Smooth muscle cell (in vitro differentiated cells): Measurements from ENCODE around the gene TMEM183A. TPM values are rescaled to one million over a fixed set of nuclear protein-coding genes. Genes with fewer than 3 reads are reported as not detected.

Experiments
- DNase-seq: peaks from one replicate; lab custom pipeline; 2025; ENCODE audit not compliant: unreplicated experiment; lab: John Stamatoyannopoulos, UW
- H2AFZ ChIP-seq: fragments of 200-600 bp; sonication (generic); 2 replicates; pipeline ENCODE4 v1.6.0; 2016; ENCODE audit warnings: antibody characterized with exemption, low read depth, mild to moderate bottlenecking
- H3F3A ChIP-seq: fragments of 200-600 bp; sonication (generic); 2 replicates; pipeline ENCODE4 v1.6.0; 2017; ENCODE audit warnings: antibody characterized with exemption, low read depth
- H3K27ac ChIP-seq: fragments of 200-600 bp; sonication (generic); 2 replicates; pipeline ENCODE4 v1.5.1; 2016; ENCODE audit warnings: low read depth, mild to moderate bottlenecking
- H3K27me3 ChIP-seq: fragments of 200-600 bp; sonication (generic); 2 replicates; pipeline ENCODE4 v1.6.1; 2016; ENCODE audit warnings: low read depth, mild to moderate bottlenecking
- H3K36me3 ChIP-seq: fragments of 200-600 bp; sonication (generic); 2 replicates; pipeline ENCODE4 v1.5.1; 2016; ENCODE audit warnings: low read depth
- H3K4me1 ChIP-seq: fragments of 200-600 bp; sonication (generic); 2 replicates; pipeline ENCODE4 v1.5.1; 2016; ENCODE audit warnings: low read depth
- H3K4me2 ChIP-seq: fragments of 200-600 bp; sonication (generic); 2 replicates; pipeline ENCODE4 v1.6.0; 2016; ENCODE audit warnings: mild to moderate bottlenecking
- H3K4me3 ChIP-seq: fragments of 200-600 bp; sonication (generic); 2 replicates; pipeline ENCODE4 v1.5.1; 2016; ENCODE audit warnings: mild to moderate bottlenecking
- H3K79me2 ChIP-seq: fragments of 200-600 bp; sonication (generic); 2 replicates; pipeline ENCODE4 v1.6.0; 2016; ENCODE audit warnings: low read depth, mild to moderate bottlenecking
- H3K9ac ChIP-seq: fragments of 200-600 bp; sonication (generic); 2 replicates; pipeline ENCODE4 v1.6.0; 2016; ENCODE audit warnings: low read depth
- H3K9me3 ChIP-seq: fragments of 200-600 bp; sonication (generic); replicated peaks from 2 replicates; pipeline ENCODE4 v1.5.1; 2016; ENCODE audit warnings: low read depth
- H4K20me1 ChIP-seq: fragments of 200-600 bp; sonication (generic); 2 replicates; pipeline ENCODE4 v1.6.0; 2016; ENCODE audit warnings: low read depth
- WGBS: methylation state at CpG from one replicate; pipeline ENCODE4 v1.1.7; 2016; ENCODE audit warnings: low lambda C conversion rate; 5-methylcytosine and 5-hydroxymethylcytosine counted together
- polyA plus RNA-seq: library from polyadenylated mRNA; unstranded; fragments of >200 nt; fragmentation: Nextera tagmentation; extraction: Ambion mirVana; gene quantifications from 2 replicates; pipeline ENCODE4 v1.2.1, GENCODE V29; 2016
- total RNA-seq: library from RNA; depleted of rRNA; stranded (reverse); fragments of >200 nt; gene quantifications from 2 replicates; pipeline ENCODE4 v1.2.3, GENCODE V29; 2014
- TF ChIP-seq, protein P1 (sequence below): fragments of 200-600 bp; sonication (generic); IDR thresholded peaks from 2 replicates; pipeline ENCODE4 v1.5.1; 2017; ENCODE audit warnings: borderline replicate concordance, mild to moderate bottlenecking, antibody characterized with exemption; ENCODE audit not compliant: insufficient read depth, poor library complexity, severe bottlenecking

TMEM183A gene
- total and polyA plus RNA-seq, 2 experiments from 2014 or later, result 54.9 to 55.0 TPM

GRCh38 chr1:202974856-202975255, 32.3 kb upstream of the TMEM183A start:
- H4K20me1 ChIP-seq, result no peaks in the 10 kb centered on the region
- 95% methylated on average over 3 of the region's 3 CpGs for WGBS
- TF ChIP-seq, protein P1, sequence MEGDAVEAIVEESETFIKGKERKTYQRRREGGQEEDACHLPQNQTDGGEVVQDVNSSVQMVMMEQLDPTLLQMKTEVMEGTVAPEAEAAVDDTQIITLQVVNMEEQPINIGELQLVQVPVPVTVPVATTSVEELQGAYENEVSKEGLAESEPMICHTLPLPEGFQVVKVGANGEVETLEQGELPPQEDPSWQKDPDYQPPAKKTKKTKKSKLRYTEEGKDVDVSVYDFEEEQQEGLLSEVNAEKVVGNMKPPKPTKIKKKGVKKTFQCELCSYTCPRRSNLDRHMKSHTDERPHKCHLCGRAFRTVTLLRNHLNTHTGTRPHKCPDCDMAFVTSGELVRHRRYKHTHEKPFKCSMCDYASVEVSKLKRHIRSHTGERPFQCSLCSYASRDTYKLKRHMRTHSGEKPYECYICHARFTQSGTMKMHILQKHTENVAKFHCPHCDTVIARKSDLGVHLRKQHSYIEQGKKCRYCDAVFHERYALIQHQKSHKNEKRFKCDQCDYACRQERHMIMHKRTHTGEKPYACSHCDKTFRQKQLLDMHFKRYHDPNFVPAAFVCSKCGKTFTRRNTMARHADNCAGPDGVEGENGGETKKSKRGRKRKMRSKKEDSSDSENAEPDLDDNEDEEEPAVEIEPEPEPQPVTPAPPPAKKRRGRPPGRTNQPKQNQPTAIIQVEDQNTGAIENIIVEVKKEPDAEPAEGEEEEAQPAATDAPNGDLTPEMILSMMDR, result no peak

GRCh38 chr1:202976633-202977032, 30.5 kb upstream of the TMEM183A start:
- Histone ChIP-seq H3K4me2 (no peak overlapping the region), H3F3A (no peaks in the 10 kb centered on the region), H3K27me3 (peaks cover 41% of the 10 kb centered on the region), H3K79me2 (no peaks in the 10 kb centered on the region), H3K36me3 (no peaks in the 10 kb centered on the region), H3K4me1 (no peaks in the 10 kb centered on the region), H3K27ac (no peak overlapping the region), H4K20me1 (no peaks in the 10 kb centered on the region), H2AFZ (no peak overlapping the region), H3K9me3 (no peaks in the 10 kb centered on the region), H3K9ac (no peak overlapping the region), H3K4me3 (no peak overlapping the region)
- no peak for DNase-seq
- 68% methylated on average over 3 of the region's 3 CpGs for WGBS
- TF ChIP-seq, protein P1, result no peak

More at GRCh38 chr1:202974856-202975255, 32.3 kb upstream of the TMEM183A start:
- Histone ChIP-seq H3K9me3 (no peaks in the 10 kb centered on the region), H3K79me2 (no peaks in the 10 kb centered on the region), H3F3A (no peaks in the 10 kb centered on the region), H3K9ac (no peak overlapping the region), H3K27ac (no peak overlapping the region), H3K4me1 (no peaks in the 10 kb centered on the region), H2AFZ (no peak overlapping the region), H3K4me3 (no peak overlapping the region), H3K36me3 (no peaks in the 10 kb centered on the region), H3K4me2 (no peak overlapping the region), H3K27me3 (peaks cover 41% of the 10 kb centered on the region)
- no peak for DNase-seq

GRCh38 chr1:202979459-202979858, 27.7 kb upstream of the TMEM183A start:
- Histone ChIP-seq H3K79me2 (no peaks in the 10 kb centered on the region), H3K9me3 (no peaks in the 10 kb centered on the region), H3K4me2 (no peak overlapping the region), H3K27me3 (peaks cover 21% of the 10 kb centered on the region), H3K4me3 (no peak overlapping the region), H3K4me1 (no peaks in the 10 kb centered on the region), H3K27ac (no peak overlapping the region), H3F3A (no peaks in the 10 kb centered on the region), H4K20me1 (no peaks in the 10 kb centered on the region), H3K9ac (no peak overlapping the region), H3K36me3 (no peaks in the 10 kb centered on the region), H2AFZ (no peak overlapping the region)
- TF ChIP-seq, protein P1, result no peak
- 94% methylated on average over 2 of the region's 2 CpGs for WGBS
- DNase-seq, result no peak

DNA sequence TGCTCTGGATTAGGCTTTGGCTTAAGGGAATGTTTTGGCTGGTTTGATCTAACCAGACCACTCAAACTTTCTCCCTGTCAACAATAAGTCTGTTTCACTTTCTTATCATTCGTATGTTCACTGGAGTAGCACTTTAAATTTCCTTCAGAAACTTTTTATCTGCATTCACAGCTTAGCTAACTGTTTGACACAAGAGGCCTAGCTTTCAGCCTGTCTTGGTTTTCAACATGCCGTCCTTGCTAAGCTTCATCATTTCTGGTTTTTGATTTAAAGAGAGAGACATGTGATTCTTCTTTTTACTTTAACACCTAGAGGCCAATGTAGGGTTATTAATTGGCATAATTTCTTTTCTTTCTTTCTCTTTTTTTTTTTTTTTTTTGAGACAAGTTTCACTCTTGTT, 25.2 kb upstream of the TMEM183A start:
- no peaks in the 10 kb centered on the region for H3K9me3 ChIP-seq

More for the DNA sequence above, 25.2 kb upstream of the TMEM183A start:
- H3K4me1 ChIP-seq, result no peaks in the 10 kb centered on the region
- H3K27me3 ChIP-seq, result peaks cover 7% of the 10 kb centered on the region
- H3K4me2 ChIP-seq, result no peak overlapping the region
- 29% methylated on average over 2 of the region's 2 CpGs for WGBS
- no peak overlapping the region for H3K27ac ChIP-seq
- H3K79me2 ChIP-seq, result no peaks in the 10 kb centered on the region
- H3K9ac ChIP-seq, result no peak overlapping the region
- no peak overlapping the region for H2AFZ ChIP-seq
- no peaks in the 10 kb centered on the region for H3F3A ChIP-seq
- no peak for DNase-seq
- no peak overlapping the region for H3K4me3 ChIP-seq
- H3K36me3 ChIP-seq, result no peaks in the 10 kb centered on the region
- TF ChIP-seq, protein P1, result no peak
- H4K20me1 ChIP-seq, result no peaks in the 10 kb centered on the region
